Aortic smooth muscle cell (primary cell): ENCODE results near the gene GNAT2. TPM values are rescaled to one million over a fixed set of nuclear protein-coding genes. Genes with fewer than 3 reads are reported as not detected.

Experiments
- total RNA-seq: library from RNA; depleted of rRNA; stranded (reverse); fragments of >200 nt; gene quantifications from 2 replicates; pipeline ENCODE4 v1.2.3, GENCODE V29; 2014

GNAT2 gene
- 0.19 and 0.40 TPM in 2 replicates for total RNA-seq

DNA sequence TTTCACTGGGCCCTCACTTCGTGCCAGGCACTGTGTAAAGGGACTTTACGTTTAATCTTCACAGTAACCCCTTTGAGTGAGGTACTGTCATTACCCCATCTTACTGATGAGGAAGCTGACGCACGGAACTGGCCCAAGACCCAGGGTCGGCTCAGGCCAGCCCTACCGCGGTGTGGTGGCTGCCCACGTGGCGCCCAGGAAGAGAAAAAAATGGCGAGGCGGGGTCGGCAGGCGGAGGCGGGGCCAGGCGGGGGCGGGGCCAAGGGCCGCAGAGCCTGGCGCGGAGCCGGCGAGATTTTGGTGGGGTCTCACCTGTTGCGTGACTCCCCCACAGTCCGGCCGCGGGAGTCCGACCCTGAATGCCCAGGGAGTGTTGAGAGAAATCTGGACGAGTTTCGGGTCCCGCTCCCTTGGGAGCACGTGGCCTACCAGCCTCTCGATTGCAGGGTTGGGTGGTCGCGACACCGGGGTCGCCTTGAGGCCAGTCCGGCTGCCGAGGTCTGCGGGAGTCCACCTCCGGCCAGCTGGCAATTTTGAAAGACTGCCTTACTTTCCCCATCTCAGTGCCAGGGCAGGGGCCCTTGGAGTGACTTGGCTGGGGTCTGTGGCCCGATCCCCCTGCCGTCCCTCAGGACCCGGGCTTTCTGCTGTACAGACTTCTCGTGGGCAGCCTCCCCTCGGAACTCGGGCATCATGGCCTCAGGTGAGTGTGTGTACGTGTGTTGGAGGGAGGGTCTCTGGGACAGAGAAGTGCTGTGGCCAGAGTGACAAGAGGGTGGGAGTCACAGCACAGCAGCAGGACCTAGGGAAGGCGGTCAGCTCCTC, at the start of gene GNAT2, which contains the start of gene AMPD2:
Gene GNAT2 (minus strand): TSS at position 41 of the 825 bp plus-strand sequence. CDS start 6,746 bp downstream, outside the sequence.
Gene AMPD2 (plus strand): TSS at position 262 of the 825 bp plus-strand sequence. CDS start 1,339 bp downstream, outside the sequence.

DNA sequence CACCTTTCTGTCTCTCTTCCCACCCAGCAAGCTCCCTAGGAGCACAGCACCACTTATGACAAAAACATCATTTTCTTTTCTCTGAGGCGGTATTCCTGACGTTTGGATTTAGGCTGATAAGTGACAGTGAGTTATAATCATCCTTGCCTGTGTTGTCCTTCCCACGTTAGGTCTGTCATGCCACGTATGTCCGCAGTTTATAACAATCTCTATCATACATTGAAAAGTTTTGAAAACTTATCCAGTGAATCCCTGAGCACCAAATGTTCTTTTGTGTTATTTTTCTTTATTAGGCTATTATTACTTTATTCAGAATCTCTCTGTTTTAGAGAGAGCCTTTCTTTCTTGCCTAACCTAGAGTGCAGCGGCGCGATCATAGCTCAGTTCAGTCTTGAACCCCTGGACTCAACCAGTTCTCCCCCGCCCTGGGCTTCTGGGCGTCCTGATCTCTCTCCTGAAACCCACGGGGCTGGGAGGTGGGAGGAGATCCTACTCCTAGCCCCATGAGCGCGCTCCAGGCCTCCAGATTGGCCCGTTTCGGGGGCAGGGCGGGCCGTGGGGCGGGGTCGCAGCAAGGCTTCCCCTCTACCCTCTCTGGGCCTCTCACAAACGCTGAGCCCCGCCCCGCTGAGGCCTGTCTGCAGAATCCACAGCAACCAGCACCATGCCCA, 48.2 kb upstream of the GNAT2 start, which contains the start of gene GSTM2:
Gene GSTM2 (plus strand): TSS at position 606 of the 671 bp plus-strand sequence. CDS start 59 bp downstream, at position 665.

GRCh38 chr1:109655615-109656519, 36.5 kb upstream of the GNAT2 start, which contains the start of gene GSTM4:
TSS of gene GSTM4 (plus strand) at chr1:109656099. CDS start at chr1:109656390, 291 bp downstream.

Other genes with a start within 250 kb of the GNAT2 start
- 15.2 and 21.3 TPM in 2 replicates for gene SORT1, start 221.7 kb downstream of the GNAT2 start, total RNA-seq
- 46.1 and 47.2 TPM in 2 replicates for gene PSMA5, start 193.2 kb downstream of the GNAT2 start, total RNA-seq
- 0.13 and 0.62 TPM in 2 replicates for gene SYPL2, start 153.1 kb downstream of the GNAT2 start, total RNA-seq
- 1.3 and 1.8 TPM in 2 replicates for gene ATXN7L2, start 135.7 kb downstream of the GNAT2 start, total RNA-seq
- gene CYB561D1, start 125.5 kb downstream of the GNAT2 start, total RNA-seq = 4.8 and 5.7 TPM in 2 replicates
- 0.81 and 2.2 TPM in 2 replicates for gene AMIGO1, start 109.9 kb downstream of the GNAT2 start, total RNA-seq
- 0.13 and 0.37 TPM in 2 replicates for gene GPR61, start 79.7 kb downstream of the GNAT2 start, total RNA-seq
- gene GNAI3, start 71.0 kb downstream of the GNAT2 start, total RNA-seq = 15.1 and 17.3 TPM in 2 replicates
- gene AMPD2, start 221 bp upstream of the GNAT2 start, total RNA-seq = 73.3 and 85.6 TPM in 2 replicates
- 12.8 and 18.8 TPM in 2 replicates for gene GSTM4, start 36.5 kb upstream of the GNAT2 start, total RNA-seq
- 10.7 and 20.9 TPM in 2 replicates for gene GSTM2, start 48.4 kb upstream of the GNAT2 start, total RNA-seq
- gene GSTM1, start 68.2 kb upstream of the GNAT2 start, total RNA-seq = 11.4 TPM in 1 of 2 replicates, not detected in the other
- gene GSTM5, start 92.6 kb upstream of the GNAT2 start, total RNA-seq = 0.92 and 2.0 TPM in 2 replicates
- 21.3 and 57.2 TPM in 2 replicates for gene GSTM3, start 121.4 kb upstream of the GNAT2 start, total RNA-seq
- not detected in 2 replicates for gene EPS8L3, start 144.3 kb upstream of the GNAT2 start, total RNA-seq